HEK293 (cell line): Measurements from ENCODE around the gene PTX3.
A peak's percentile ranks its signal among the peaks of the same experiment; 100 is the strongest.

Experiments
- EGR2 ChIP-seq: fragments of 450-650 bp; formaldehyde crosslinking; IDR thresholded peaks from 2 replicates; pipeline ENCODE4 v1.5.1; 2016; ENCODE audit warnings: low read depth, missing biosample characterization, missing genetic modification characterization
- GLI4 ChIP-seq: fragments of 450-650 bp; formaldehyde crosslinking; IDR thresholded peaks from 2 replicates; pipeline ENCODE4 v1.5.1; 2016; ENCODE audit warnings: missing biosample characterization, missing genetic modification characterization
- MZF1 ChIP-seq: fragments of 450-650 bp; formaldehyde crosslinking; IDR thresholded peaks from 2 replicates; pipeline ENCODE4 v1.5.1; 2017; ENCODE audit warnings: missing biosample characterization, missing genetic modification characterization, borderline replicate concordance
- TCF7L2 ChIP-seq: IDR thresholded peaks from 2 replicates; pipeline ENCODE4 v1.6.1; 2011; ENCODE audit warnings: low read depth, mild to moderate bottlenecking, inconsistent platforms, low read length, moderate library complexity, borderline replicate concordance
- YY1 ChIP-seq: fragments of 450-650 bp; formaldehyde crosslinking; IDR thresholded peaks from 2 replicates; pipeline ENCODE4 v1.5.1; 2018; ENCODE audit warnings: missing biosample characterization, missing genetic modification characterization
- YY2 ChIP-seq: fragments of 450-650 bp; formaldehyde crosslinking; IDR thresholded peaks from 2 replicates; pipeline ENCODE4 v1.5.1; 2016; ENCODE audit warnings: missing biosample characterization, missing genetic modification characterization
- ZBTB1 ChIP-seq: fragments of 450-650 bp; formaldehyde crosslinking; IDR thresholded peaks from 2 replicates; pipeline ENCODE4 v1.5.1; 2016; ENCODE audit warnings: missing biosample characterization, missing genetic modification characterization
- ZBTB21 ChIP-seq: fragments of 450-650 bp; formaldehyde crosslinking; IDR thresholded peaks from 2 replicates; pipeline ENCODE4 v1.5.1; 2017; ENCODE audit warnings: missing biosample characterization, missing genetic modification characterization
- ZEB2 ChIP-seq: fragments of 450-650 bp; formaldehyde crosslinking; IDR thresholded peaks from 2 replicates; pipeline ENCODE4 v1.5.1; 2016; ENCODE audit warnings: missing biosample characterization, missing genetic modification characterization
- ZIC2 ChIP-seq: fragments of 450-650 bp; formaldehyde crosslinking; IDR thresholded peaks from 2 replicates; pipeline ENCODE4 v1.5.1; 2016; ENCODE audit warnings: missing biosample characterization, missing genetic modification characterization
- ZNF157 ChIP-seq: fragments of 450-650 bp; formaldehyde crosslinking; IDR thresholded peaks from 2 replicates; pipeline ENCODE4 v1.5.1; 2016; ENCODE audit warnings: missing biosample characterization, missing genetic modification characterization
- ZNF2 ChIP-seq: fragments of 450-650 bp; formaldehyde crosslinking; IDR thresholded peaks from 2 replicates; pipeline ENCODE4 v1.5.1; 2016; ENCODE audit warnings: missing biosample characterization, missing genetic modification characterization
- ZNF223 ChIP-seq: fragments of 450-650 bp; formaldehyde crosslinking; IDR thresholded peaks from 2 replicates; pipeline ENCODE4 v1.5.1; 2016; ENCODE audit warnings: missing biosample characterization, missing genetic modification characterization
- ZNF248 ChIP-seq: fragments of 450-650 bp; formaldehyde crosslinking; IDR thresholded peaks from 2 replicates; pipeline ENCODE4 v1.5.1; 2017; ENCODE audit warnings: missing biosample characterization, missing genetic modification characterization
- ZNF416 ChIP-seq: fragments of 450-650 bp; formaldehyde crosslinking; IDR thresholded peaks from 2 replicates; pipeline ENCODE4 v1.5.1; 2016; ENCODE audit warnings: missing biosample characterization, missing genetic modification characterization
- ZNF433 ChIP-seq: fragments of 450-650 bp; formaldehyde crosslinking; IDR thresholded peaks from 2 replicates; pipeline ENCODE4 v1.5.1; 2016; ENCODE audit warnings: missing biosample characterization, missing genetic modification characterization, low read depth
- ZNF473 ChIP-seq: fragments of 450-650 bp; formaldehyde crosslinking; IDR thresholded peaks from 2 replicates; pipeline ENCODE4 v1.5.1; 2017; ENCODE audit warnings: missing biosample characterization, missing genetic modification characterization
- ZNF529 ChIP-seq: fragments of 450-650 bp; formaldehyde crosslinking; IDR thresholded peaks from 2 replicates; pipeline ENCODE4 v1.5.1; 2017; ENCODE audit warnings: missing genetic modification characterization, missing biosample characterization; ENCODE audit not compliant: insufficient replicate concordance
- ZNF658 ChIP-seq: fragments of 450-650 bp; formaldehyde crosslinking; IDR thresholded peaks from 2 replicates; pipeline ENCODE4; 2016; ENCODE audit warnings: missing biosample characterization, missing genetic modification characterization
- ZNF660 ChIP-seq: fragments of 450-650 bp; IDR thresholded peaks from 2 replicates; pipeline ENCODE4 v1.5.1; 2018; ENCODE audit warnings: missing biosample characterization, mild to moderate bottlenecking, missing genetic modification characterization
- ZNF707 ChIP-seq: fragments of 450-650 bp; formaldehyde crosslinking; IDR thresholded peaks from 2 replicates; pipeline ENCODE4 v1.5.1; 2016; ENCODE audit warnings: missing biosample characterization, missing genetic modification characterization
- ZNF792 ChIP-seq: fragments of 450-650 bp; formaldehyde crosslinking; IDR thresholded peaks from 2 replicates; pipeline ENCODE4 v1.5.1; 2016; ENCODE audit warnings: missing biosample characterization, missing genetic modification characterization
- ZSCAN23 ChIP-seq: fragments of 450-650 bp; formaldehyde crosslinking; IDR thresholded peaks from 2 replicates; pipeline ENCODE4 v1.5.1; 2016; ENCODE audit warnings: missing biosample characterization, missing genetic modification characterization
- TF ChIP-seq, protein P1 (sequence below): fragments of 450-650 bp; formaldehyde crosslinking; IDR thresholded peaks from 2 replicates; pipeline ENCODE4 v1.5.1; 2016; ENCODE audit warnings: missing biosample characterization, missing genetic modification characterization
- TF ChIP-seq, protein P2 (sequence below): fragments of 450-650 bp; formaldehyde crosslinking; IDR thresholded peaks from 2 replicates; pipeline ENCODE4 v1.5.1; 2016; ENCODE audit warnings: missing biosample characterization, missing genetic modification characterization
- TF ChIP-seq, protein P3 (sequence below): fragments of 450-650 bp; formaldehyde crosslinking; IDR thresholded peaks from 2 replicates; pipeline ENCODE4; 2016; ENCODE audit warnings: missing biosample characterization, missing genetic modification characterization
- TF ChIP-seq, protein P4 (sequence below): fragments of 450-650 bp; formaldehyde crosslinking; IDR thresholded peaks from 2 replicates; pipeline ENCODE4 v1.5.1; 2016; ENCODE audit warnings: missing biosample characterization, missing genetic modification characterization
- TF ChIP-seq, protein P5 (sequence below): IDR thresholded peaks from 2 replicates; pipeline ENCODE4 v1.6.1; 2011; ENCODE audit warnings: mild to moderate bottlenecking, low read depth, low read length, borderline replicate concordance
- TF ChIP-seq, protein P6 (sequence below): fragments of 450-650 bp; formaldehyde crosslinking; IDR thresholded peaks from 2 replicates; pipeline ENCODE4 v1.5.1; 2017; ENCODE audit warnings: missing biosample characterization, missing genetic modification characterization
- TF ChIP-seq, protein P7 (sequence below): fragments of 450-650 bp; formaldehyde crosslinking; IDR thresholded peaks from 2 replicates; pipeline ENCODE4 v1.5.1; 2016; ENCODE audit warnings: missing biosample characterization, missing genetic modification characterization, low read depth

Gene PTX3

DNA sequence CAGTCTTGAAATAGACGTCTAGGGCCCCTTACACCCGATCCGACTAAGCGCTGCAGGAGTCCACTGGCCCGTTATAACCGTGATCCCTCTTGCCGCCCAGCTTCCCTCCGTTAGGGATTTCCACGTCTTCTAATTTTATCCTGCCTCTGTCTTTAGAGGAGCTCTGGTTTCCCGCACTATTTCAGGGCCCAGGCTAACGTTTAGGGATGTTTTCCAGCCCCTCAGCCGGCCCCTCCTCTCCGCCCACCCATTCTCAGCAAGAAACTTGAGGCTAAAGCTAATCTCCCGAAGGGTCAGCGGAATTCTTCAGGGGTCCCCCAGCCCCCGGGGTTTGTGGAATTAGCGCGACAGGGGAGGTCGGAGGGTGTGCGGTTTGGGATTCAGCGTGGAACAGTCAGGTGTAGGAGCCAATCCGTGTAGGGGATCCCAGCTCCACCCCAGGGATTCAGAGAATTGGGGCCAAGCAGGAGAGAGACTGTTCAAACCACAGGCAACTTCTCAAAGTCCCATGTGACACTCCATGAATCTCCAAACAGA lies 1.6 kb downstream of the PTX3 start (continued):
- TF ChIP-seq ZNF2 (tag by site-specific recombination) = no peak
- no peak; the same call in 1 of the 2 replicates for TF ChIP-seq ZEB2
- no peak for TF ChIP-seq TCF7L2
- no peak for TF ChIP-seq ZNF433 (tag by site-specific recombination)
- no peak for TF ChIP-seq YY1 (tag by site-specific recombination)
- no peak for TF ChIP-seq ZBTB21
- peak; percentile 69 for TF ChIP-seq ZIC2 (tag by site-specific recombination)
- TF ChIP-seq ZNF529 (tag by site-specific recombination) = no peak
- no peak for TF ChIP-seq ZBTB1 (tag by site-specific recombination)
- no peak for TF ChIP-seq ZNF416
- TF ChIP-seq, protein P1, sequence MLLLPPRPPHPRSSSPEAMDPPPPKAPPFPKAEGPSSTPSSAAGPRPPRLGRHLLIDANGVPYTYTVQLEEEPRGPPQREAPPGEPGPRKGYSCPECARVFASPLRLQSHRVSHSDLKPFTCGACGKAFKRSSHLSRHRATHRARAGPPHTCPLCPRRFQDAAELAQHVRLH (tag by site-specific recombination) = no peak
- TF ChIP-seq ZNF660 (tag by site-specific recombination) = no peak
- no peak for TF ChIP-seq GLI4 (tag by site-specific recombination)
- TF ChIP-seq ZNF157 (tag by site-specific recombination) = no peak
- no peak for TF ChIP-seq ZNF792 (tag by site-specific recombination)
- TF ChIP-seq, protein P2, sequence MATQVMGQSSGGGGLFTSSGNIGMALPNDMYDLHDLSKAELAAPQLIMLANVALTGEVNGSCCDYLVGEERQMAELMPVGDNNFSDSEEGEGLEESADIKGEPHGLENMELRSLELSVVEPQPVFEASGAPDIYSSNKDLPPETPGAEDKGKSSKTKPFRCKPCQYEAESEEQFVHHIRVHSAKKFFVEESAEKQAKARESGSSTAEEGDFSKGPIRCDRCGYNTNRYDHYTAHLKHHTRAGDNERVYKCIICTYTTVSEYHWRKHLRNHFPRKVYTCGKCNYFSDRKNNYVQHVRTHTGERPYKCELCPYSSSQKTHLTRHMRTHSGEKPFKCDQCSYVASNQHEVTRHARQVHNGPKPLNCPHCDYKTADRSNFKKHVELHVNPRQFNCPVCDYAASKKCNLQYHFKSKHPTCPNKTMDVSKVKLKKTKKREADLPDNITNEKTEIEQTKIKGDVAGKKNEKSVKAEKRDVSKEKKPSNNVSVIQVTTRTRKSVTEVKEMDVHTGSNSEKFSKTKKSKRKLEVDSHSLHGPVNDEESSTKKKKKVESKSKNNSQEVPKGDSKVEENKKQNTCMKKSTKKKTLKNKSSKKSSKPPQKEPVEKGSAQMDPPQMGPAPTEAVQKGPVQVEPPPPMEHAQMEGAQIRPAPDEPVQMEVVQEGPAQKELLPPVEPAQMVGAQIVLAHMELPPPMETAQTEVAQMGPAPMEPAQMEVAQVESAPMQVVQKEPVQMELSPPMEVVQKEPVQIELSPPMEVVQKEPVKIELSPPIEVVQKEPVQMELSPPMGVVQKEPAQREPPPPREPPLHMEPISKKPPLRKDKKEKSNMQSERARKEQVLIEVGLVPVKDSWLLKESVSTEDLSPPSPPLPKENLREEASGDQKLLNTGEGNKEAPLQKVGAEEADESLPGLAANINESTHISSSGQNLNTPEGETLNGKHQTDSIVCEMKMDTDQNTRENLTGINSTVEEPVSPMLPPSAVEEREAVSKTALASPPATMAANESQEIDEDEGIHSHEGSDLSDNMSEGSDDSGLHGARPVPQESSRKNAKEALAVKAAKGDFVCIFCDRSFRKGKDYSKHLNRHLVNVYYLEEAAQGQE (tag by site-specific recombination) = no peak
- TF ChIP-seq ZNF658 (tag by site-specific recombination) = no peak
- no peak for TF ChIP-seq ZSCAN23 (tag by site-specific recombination)
- TF ChIP-seq MZF1 (tag by site-specific recombination) = peak; percentile 87
- no peak for TF ChIP-seq ZNF248 (tag by site-specific recombination)
- no peak for TF ChIP-seq ZNF707 (tag by site-specific recombination)
- TF ChIP-seq, protein P3, sequence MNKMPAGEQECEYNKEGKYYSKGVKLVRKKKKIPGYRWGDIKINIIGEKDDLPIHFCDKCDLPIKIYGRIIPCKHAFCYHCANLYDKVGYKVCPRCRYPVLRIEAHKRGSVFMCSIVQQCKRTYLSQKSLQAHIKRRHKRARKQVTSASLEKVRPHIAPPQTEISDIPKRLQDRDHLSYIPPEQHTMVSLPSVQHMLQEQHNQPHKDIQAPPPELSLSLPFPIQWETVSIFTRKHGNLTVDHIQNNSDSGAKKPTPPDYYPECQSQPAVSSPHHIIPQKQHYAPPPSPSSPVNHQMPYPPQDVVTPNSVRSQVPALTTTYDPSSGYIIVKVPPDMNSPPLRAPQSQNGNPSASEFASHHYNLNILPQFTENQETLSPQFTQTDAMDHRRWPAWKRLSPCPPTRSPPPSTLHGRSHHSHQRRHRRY (tag by site-specific recombination) = no peak
- no peak for TF ChIP-seq ZNF473
- no peak for TF ChIP-seq YY2 (tag by site-specific recombination)
- 0 out of 2 replicates have a peak, but pooled peaks have one; percentile 4 for TF ChIP-seq ZNF223 (tag by site-specific recombination)
- TF ChIP-seq, protein P4, sequence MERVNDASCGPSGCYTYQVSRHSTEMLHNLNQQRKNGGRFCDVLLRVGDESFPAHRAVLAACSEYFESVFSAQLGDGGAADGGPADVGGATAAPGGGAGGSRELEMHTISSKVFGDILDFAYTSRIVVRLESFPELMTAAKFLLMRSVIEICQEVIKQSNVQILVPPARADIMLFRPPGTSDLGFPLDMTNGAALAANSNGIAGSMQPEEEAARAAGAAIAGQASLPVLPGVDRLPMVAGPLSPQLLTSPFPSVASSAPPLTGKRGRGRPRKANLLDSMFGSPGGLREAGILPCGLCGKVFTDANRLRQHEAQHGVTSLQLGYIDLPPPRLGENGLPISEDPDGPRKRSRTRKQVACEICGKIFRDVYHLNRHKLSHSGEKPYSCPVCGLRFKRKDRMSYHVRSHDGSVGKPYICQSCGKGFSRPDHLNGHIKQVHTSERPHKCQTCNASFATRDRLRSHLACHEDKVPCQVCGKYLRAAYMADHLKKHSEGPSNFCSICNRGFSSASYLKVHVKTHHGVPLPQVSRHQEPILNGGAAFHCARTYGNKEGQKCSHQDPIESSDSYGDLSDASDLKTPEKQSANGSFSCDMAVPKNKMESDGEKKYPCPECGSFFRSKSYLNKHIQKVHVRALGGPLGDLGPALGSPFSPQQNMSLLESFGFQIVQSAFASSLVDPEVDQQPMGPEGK (tag by site-specific recombination) = peak; percentile 34; the same call in 1 of the 2 replicates
- TF ChIP-seq, protein P5, sequence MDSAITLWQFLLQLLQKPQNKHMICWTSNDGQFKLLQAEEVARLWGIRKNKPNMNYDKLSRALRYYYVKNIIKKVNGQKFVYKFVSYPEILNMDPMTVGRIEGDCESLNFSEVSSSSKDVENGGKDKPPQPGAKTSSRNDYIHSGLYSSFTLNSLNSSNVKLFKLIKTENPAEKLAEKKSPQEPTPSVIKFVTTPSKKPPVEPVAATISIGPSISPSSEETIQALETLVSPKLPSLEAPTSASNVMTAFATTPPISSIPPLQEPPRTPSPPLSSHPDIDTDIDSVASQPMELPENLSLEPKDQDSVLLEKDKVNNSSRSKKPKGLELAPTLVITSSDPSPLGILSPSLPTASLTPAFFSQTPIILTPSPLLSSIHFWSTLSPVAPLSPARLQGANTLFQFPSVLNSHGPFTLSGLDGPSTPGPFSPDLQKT = no peak
- TF ChIP-seq EGR2 = no peak
- TF ChIP-seq, protein P6, sequence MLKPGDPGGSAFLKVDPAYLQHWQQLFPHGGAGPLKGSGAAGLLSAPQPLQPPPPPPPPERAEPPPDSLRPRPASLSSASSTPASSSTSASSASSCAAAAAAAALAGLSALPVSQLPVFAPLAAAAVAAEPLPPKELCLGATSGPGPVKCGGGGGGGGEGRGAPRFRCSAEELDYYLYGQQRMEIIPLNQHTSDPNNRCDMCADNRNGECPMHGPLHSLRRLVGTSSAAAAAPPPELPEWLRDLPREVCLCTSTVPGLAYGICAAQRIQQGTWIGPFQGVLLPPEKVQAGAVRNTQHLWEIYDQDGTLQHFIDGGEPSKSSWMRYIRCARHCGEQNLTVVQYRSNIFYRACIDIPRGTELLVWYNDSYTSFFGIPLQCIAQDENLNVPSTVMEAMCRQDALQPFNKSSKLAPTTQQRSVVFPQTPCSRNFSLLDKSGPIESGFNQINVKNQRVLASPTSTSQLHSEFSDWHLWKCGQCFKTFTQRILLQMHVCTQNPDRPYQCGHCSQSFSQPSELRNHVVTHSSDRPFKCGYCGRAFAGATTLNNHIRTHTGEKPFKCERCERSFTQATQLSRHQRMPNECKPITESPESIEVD (tag by site-specific recombination) = no peak
- TF ChIP-seq, protein P7, sequence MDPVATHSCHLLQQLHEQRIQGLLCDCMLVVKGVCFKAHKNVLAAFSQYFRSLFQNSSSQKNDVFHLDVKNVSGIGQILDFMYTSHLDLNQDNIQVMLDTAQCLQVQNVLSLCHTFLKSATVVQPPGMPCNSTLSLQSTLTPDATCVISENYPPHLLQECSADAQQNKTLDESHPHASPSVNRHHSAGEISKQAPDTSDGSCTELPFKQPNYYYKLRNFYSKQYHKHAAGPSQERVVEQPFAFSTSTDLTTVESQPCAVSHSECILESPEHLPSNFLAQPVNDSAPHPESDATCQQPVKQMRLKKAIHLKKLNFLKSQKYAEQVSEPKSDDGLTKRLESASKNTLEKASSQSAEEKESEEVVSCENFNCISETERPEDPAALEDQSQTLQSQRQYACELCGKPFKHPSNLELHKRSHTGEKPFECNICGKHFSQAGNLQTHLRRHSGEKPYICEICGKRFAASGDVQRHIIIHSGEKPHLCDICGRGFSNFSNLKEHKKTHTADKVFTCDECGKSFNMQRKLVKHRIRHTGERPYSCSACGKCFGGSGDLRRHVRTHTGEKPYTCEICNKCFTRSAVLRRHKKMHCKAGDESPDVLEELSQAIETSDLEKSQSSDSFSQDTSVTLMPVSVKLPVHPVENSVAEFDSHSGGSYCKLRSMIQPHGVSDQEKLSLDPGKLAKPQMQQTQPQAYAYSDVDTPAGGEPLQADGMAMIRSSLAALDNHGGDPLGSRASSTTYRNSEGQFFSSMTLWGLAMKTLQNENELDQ (tag by site-specific recombination) = no peak
